Measurements from ENCODE around the gene NPAS3.

DNA sequence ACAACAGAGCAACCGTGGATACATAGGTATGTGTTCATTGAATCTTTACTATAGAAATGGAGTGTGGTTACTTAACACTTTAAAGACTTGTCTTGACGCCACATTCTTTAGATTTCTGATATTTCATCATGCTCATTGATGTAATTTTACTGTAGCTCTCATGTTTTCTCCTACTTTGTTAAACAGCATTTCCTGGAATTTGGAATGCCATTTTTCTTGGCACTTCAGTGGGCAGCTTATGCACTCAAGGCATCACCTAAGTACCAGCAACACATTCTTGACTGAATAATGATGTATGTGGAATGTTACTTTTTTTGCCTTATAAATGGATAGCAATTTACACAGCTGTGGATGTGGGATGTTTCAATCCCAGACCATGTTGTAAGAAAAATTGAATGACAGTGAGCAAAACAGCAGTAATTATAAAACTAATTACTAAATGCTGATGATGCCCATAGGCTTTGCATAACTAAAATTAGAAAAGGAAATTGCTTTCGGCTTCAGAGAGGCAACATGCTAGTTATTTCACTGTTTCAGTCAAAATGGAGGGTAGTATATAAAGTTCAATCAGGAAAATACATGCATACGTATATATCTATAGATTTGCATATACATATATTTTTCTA lies 298.5 kb downstream of the NPAS3 start:
- no peak for TF ChIP-seq POLR2AphosphoS5 (IDR thresholded peaks at IDR 0.05; ENCODE audit: insufficient read depth, low read depth, low read length)
- TF ChIP-seq, protein P1, sequence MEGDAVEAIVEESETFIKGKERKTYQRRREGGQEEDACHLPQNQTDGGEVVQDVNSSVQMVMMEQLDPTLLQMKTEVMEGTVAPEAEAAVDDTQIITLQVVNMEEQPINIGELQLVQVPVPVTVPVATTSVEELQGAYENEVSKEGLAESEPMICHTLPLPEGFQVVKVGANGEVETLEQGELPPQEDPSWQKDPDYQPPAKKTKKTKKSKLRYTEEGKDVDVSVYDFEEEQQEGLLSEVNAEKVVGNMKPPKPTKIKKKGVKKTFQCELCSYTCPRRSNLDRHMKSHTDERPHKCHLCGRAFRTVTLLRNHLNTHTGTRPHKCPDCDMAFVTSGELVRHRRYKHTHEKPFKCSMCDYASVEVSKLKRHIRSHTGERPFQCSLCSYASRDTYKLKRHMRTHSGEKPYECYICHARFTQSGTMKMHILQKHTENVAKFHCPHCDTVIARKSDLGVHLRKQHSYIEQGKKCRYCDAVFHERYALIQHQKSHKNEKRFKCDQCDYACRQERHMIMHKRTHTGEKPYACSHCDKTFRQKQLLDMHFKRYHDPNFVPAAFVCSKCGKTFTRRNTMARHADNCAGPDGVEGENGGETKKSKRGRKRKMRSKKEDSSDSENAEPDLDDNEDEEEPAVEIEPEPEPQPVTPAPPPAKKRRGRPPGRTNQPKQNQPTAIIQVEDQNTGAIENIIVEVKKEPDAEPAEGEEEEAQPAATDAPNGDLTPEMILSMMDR (IDR thresholded peaks at IDR 0.05; ENCODE audit: extremely low read depth in 1 of 2, insufficient read depth in 1 of 2, low read depth in 1 of 2, low read length in 2 of 2) = no peak
- TF ChIP-seq POLR2A (IDR thresholded peaks at IDR 0.05; ENCODE audit: low read depth, low read length) = no peak
- TF ChIP-seq JUN (IDR thresholded peaks at IDR 0.05; ENCODE audit: borderline replicate concordance, insufficient read depth, insufficient read length, low read depth) = no peak
- no peak for TF ChIP-seq EZH2 (IDR thresholded peaks at IDR 0.05; ENCODE audit: borderline replicate concordance, low read depth, low read length, severe bottlenecking)
- TF ChIP-seq FOS (IDR thresholded peaks at IDR 0.05; ENCODE audit: borderline replicate concordance, insufficient read depth, low read length) = no peak

Measured in endothelial cell of umbilical vein (primary cell).